H1 (cell line): ENCODE measurements around the gene TFDP1. TPM values are rescaled to one million over a fixed set of nuclear protein-coding genes. Genes with fewer than 3 reads are reported as not detected.

Source experiments
- CTCF ChIA-PET: fragments of 300-600 bp; sonication (Branson Sonifier 250); formaldehyde crosslinking; loops from one replicate; lab custom pipeline; 2021; ENCODE audit not compliant: partially characterized antibody; lab: Charles Lee
- POLR2A ChIA-PET: fragments of 300-600 bp; sonication (Branson Sonifier 250); formaldehyde crosslinking; loops from one replicate; lab custom pipeline; 2021; ENCODE audit warnings: inconsistent platforms; ENCODE audit not compliant: partially characterized antibody; lab: Charles Lee
- DNase-seq, 2 experiments: peaks; one replicate each; pipeline versions ENCODE4 v3.0.0 to v3.0.0-alpha.2; 2010 to 2022; ENCODE audit warnings: low spot score in 2 of 2, low read depth in 1 of 2, mixed read lengths in 1 of 2
- FAIRE-seq: peaks from 2 replicates; lab custom pipeline; 2011; peaks lifted over from hg19 to GRCh38; lab: Jason Lieb, UNC
- H2AFZ ChIP-seq: 2 replicates; pipeline ENCODE4 v1.8.1; 2012; ENCODE audit warnings: low read length, inconsistent platforms
- H2AK5ac ChIP-seq: 2 replicates; pipeline ENCODE4 v1.6.1; 2013; ENCODE audit warnings: low read depth, low read length
- H2BK120ac ChIP-seq: replicated peaks from 2 replicates; pipeline ENCODE3; 2013; ENCODE audit warnings: low read depth, low read length, inconsistent platforms
- H2BK12ac ChIP-seq: 2 replicates; pipeline ENCODE4 v1.6.1; 2013; ENCODE audit warnings: low read depth, low read length
- H2BK15ac ChIP-seq: 2 replicates; pipeline ENCODE4 v1.6.1; 2013; ENCODE audit warnings: low read length
- H2BK20ac ChIP-seq: 2 replicates; pipeline ENCODE4 v1.6.1; 2013; ENCODE audit warnings: low read length
- H2BK5ac ChIP-seq: 2 replicates; pipeline ENCODE4 v1.6.1; 2013; ENCODE audit warnings: low read depth, low read length
- H3K14ac ChIP-seq: 2 replicates; pipeline ENCODE4 v1.6.1; 2013; ENCODE audit warnings: inconsistent platforms; ENCODE audit not compliant: insufficient read length
- H3K18ac ChIP-seq: 2 replicates; pipeline ENCODE4 v1.6.1; 2013; ENCODE audit warnings: low read length; ENCODE audit errors: extremely low read depth
- H3K23ac ChIP-seq: 2 replicates; pipeline ENCODE4 v1.6.1; 2013; ENCODE audit warnings: inconsistent platforms; ENCODE audit not compliant: insufficient read length
- H3K23me2 ChIP-seq: 2 replicates; pipeline ENCODE4 v1.6.1; 2013; ENCODE audit warnings: low read depth, low read length
- H3K27ac ChIP-seq: 2 replicates; pipeline ENCODE4 v1.6.1; 2011; ENCODE audit warnings: low read depth, low read length, inconsistent platforms
- H3K27me3 ChIP-seq, 4 experiments: replicated peaks in 1 of 4; 1 replicate in 1 of 4; 2 replicates in 3 of 4; pipeline versions ENCODE4 v1.6.1 to v1.8.1; 2011 to 2013; ENCODE audit warnings: low read length in 3 of 4, mild to moderate bottlenecking in 3 of 4, inconsistent platforms in 2 of 4, mixed read lengths in 2 of 4, moderate library complexity in 1 of 4; ENCODE audit not compliant: control insufficient read depth in 3 of 4, insufficient read depth in 3 of 4; ENCODE audit errors: extremely low read depth in 1 of 4
- H3K36me3 ChIP-seq, 4 experiments: 2 replicates each; pipeline versions ENCODE4 v1.6.1 to v1.8.1; 2011 to 2013; ENCODE audit warnings: mild to moderate bottlenecking in 4 of 4, low read length in 3 of 4, moderate library complexity in 2 of 4, control low read depth in 1 of 4, inconsistent platforms in 1 of 4; ENCODE audit not compliant: insufficient read depth in 4 of 4, control insufficient read depth in 2 of 4
- H3K4ac ChIP-seq: replicated peaks from 2 replicates; pipeline ENCODE3; 2013; ENCODE audit warnings: low read length, low read depth, mixed read lengths, inconsistent platforms; ENCODE audit not compliant: insufficient read length
- H3K4me1 ChIP-seq, 4 experiments: replicated peaks in 1 of 4; 1 replicate in 1 of 4; 2 replicates in 3 of 4; pipeline versions ENCODE4 v1.6.1 to v1.8.1; 2011 to 2013; ENCODE audit warnings: low read length in 3 of 4, inconsistent platforms in 2 of 4, mixed read lengths in 1 of 4; ENCODE audit not compliant: insufficient read depth in 4 of 4, control insufficient read depth in 3 of 4
- H3K4me2 ChIP-seq, 2 experiments: 2 replicates each; pipeline versions ENCODE4 v1.6.1 to v1.8.1; 2011 to 2013; ENCODE audit warnings: low read depth in 2 of 2, low read length in 2 of 2, control low read depth in 1 of 2, inconsistent platforms in 1 of 2, mild to moderate bottlenecking in 1 of 2; ENCODE audit not compliant: insufficient read depth in 1 of 2
- H3K4me3 ChIP-seq, 4 experiments: fragments of 200-600, 300-600 bp in 1 of 4; sonication (generic), shearing (Covaris generic), sonication (Bioruptor Twin) in 1 of 4; 2 replicates each; pipeline versions ENCODE4 v1.5.1 to v1.8.1; 2011 to 2016; ENCODE audit warnings: low read length in 4 of 4, low read depth in 3 of 4, control low read depth in 2 of 4, inconsistent platforms in 2 of 4, mild to moderate bottlenecking in 2 of 4, mixed read lengths in 1 of 4, moderate library complexity in 1 of 4; ENCODE audit not compliant: insufficient read depth in 2 of 4; ENCODE audit errors: extremely low read depth in 1 of 4
- H3K56ac ChIP-seq: replicated peaks from 2 replicates; pipeline ENCODE3; 2013; ENCODE audit warnings: low read depth, mild to moderate bottlenecking, mixed read lengths, low read length, inconsistent platforms; ENCODE audit not compliant: insufficient read length
- H3K79me1 ChIP-seq: 2 replicates; pipeline ENCODE4 v1.6.1; 2013; ENCODE audit warnings: low read depth, low read length, control low read depth
- H3K79me2 ChIP-seq, 2 experiments: 2 replicates each; pipeline versions ENCODE4 v1.6.1 to v1.8.1; 2012 to 2013; ENCODE audit warnings: low read length in 2 of 2, mild to moderate bottlenecking in 2 of 2, inconsistent platforms in 1 of 2; ENCODE audit not compliant: insufficient read depth in 2 of 2, control insufficient read depth in 1 of 2
- H3K9ac ChIP-seq, 4 experiments: replicated peaks in 1 of 4; 1 replicate in 1 of 4; 2 replicates in 3 of 4; pipeline versions ENCODE4 v1.6.1 to v1.8.1; 2011 to 2013; ENCODE audit warnings: low read depth in 3 of 4, low read length in 3 of 4, control low read depth in 2 of 4, mild to moderate bottlenecking in 2 of 4, moderate library complexity in 2 of 4, inconsistent platforms in 1 of 4; ENCODE audit errors: extremely low read depth in 1 of 4
- H3K9me3 ChIP-seq, 2 experiments: 2 replicates each; pipeline versions ENCODE4 v1.6.1 to v1.8.1; 2012 to 2013; ENCODE audit warnings: mild to moderate bottlenecking in 2 of 2, moderate library complexity in 2 of 2, control low read depth in 1 of 2, inconsistent platforms in 1 of 2, low read depth in 1 of 2, low read length in 1 of 2, mixed read lengths in 1 of 2; ENCODE audit not compliant: insufficient read depth in 2 of 2
- H4K20me1 ChIP-seq, 2 experiments: replicated peaks in 1 of 2; 2 replicates each; pipeline versions ENCODE3 to v1.8.1; 2011 to 2013; ENCODE audit warnings: inconsistent platforms in 2 of 2, low read length in 2 of 2, mild to moderate bottlenecking in 1 of 2; ENCODE audit not compliant: insufficient read depth in 2 of 2, control insufficient read depth in 1 of 2
- H4K5ac ChIP-seq: 2 replicates; pipeline ENCODE4 v1.6.1; 2013; ENCODE audit warnings: low read length, low read depth, mixed read lengths, inconsistent platforms; ENCODE audit not compliant: insufficient read length
- H4K8ac ChIP-seq: 2 replicates; pipeline ENCODE4 v1.8.0; 2013; ENCODE audit warnings: mild to moderate bottlenecking, moderate library complexity, low read length, inconsistent platforms; ENCODE audit not compliant: insufficient read depth; ENCODE audit errors: extremely low read depth
- H4K91ac ChIP-seq: replicated peaks from 2 replicates; pipeline ENCODE3; 2013; ENCODE audit warnings: low read length, mixed read lengths, inconsistent platforms; ENCODE audit not compliant: insufficient read length
- ASH2L ChIP-seq: fragments of 200-600, 300-600 bp; sonication (generic); IDR thresholded peaks from one replicate; pipeline ENCODE4 v1.7.1; 2017; ENCODE audit warnings: low read length
- BACH1 ChIP-seq: IDR thresholded peaks from 2 replicates; pipeline ENCODE4 v1.6.1; 2012; ENCODE audit warnings: low read length, improper control_type of control experiment
- CHD2 ChIP-seq: IDR thresholded peaks from 2 replicates; pipeline ENCODE4 v1.6.1; 2012; ENCODE audit warnings: low read length, improper control_type of control experiment
- CTBP2 ChIP-seq: IDR thresholded peaks from 2 replicates; pipeline ENCODE4 v1.7.0; 2011; ENCODE audit warnings: borderline replicate concordance, mild to moderate bottlenecking, moderate library complexity, mixed read lengths, low read length; ENCODE audit not compliant: insufficient read depth, insufficient read length
- EZH2 ChIP-seq: fragments of 200-600 bp; sonication (generic); IDR thresholded peaks from 2 replicates; pipeline ENCODE4 v1.7.1; 2012; ENCODE audit warnings: low read depth, mild to moderate bottlenecking, moderate library complexity, low read length, inconsistent platforms; ENCODE audit not compliant: severe bottlenecking
- GABPA ChIP-seq: IDR thresholded peaks from 2 replicates; pipeline ENCODE4 v1.6.1; 2011; ENCODE audit warnings: mild to moderate bottlenecking, low read length, moderate library complexity, borderline replicate concordance; ENCODE audit not compliant: insufficient read depth
- KDM5A ChIP-seq: fragments of 200-600 bp; IDR thresholded peaks from 2 replicates; pipeline ENCODE4 v1.7.1; 2012; ENCODE audit warnings: mild to moderate bottlenecking, low read length, inconsistent platforms, mixed read lengths
- MAFK ChIP-seq: IDR thresholded peaks from 2 replicates; pipeline ENCODE4 v1.6.1; 2012; ENCODE audit warnings: low read depth, mild to moderate bottlenecking, improper control_type of control experiment, low read length
- POLR2A ChIP-seq, 2 experiments: IDR thresholded peaks; 1 replicate in 1 of 2; 2 replicates in 1 of 2; pipeline ENCODE4 v1.6.1; 2011; ENCODE audit warnings: low read depth in 2 of 2, low read length in 2 of 2, mild to moderate bottlenecking in 2 of 2; ENCODE audit errors: control extremely low read depth in 1 of 2
- SAP30 ChIP-seq: fragments of 300-600 bp; sonication (generic); IDR thresholded peaks from 2 replicates; pipeline ENCODE4 v1.7.1; 2012; ENCODE audit warnings: low read length, moderate library complexity, mild to moderate bottlenecking, inconsistent platforms; ENCODE audit not compliant: insufficient read depth, insufficient replicate concordance
- SIRT6 ChIP-seq: IDR thresholded peaks from one replicate; pipeline ENCODE4 v1.7.1; 2012; ENCODE audit warnings: low read length, inconsistent platforms
- SP4 ChIP-seq: IDR thresholded peaks from 2 replicates; pipeline ENCODE4 v1.6.1; 2012; ENCODE audit warnings: low read length, inconsistent platforms
- USF2 ChIP-seq: IDR thresholded peaks from 2 replicates; pipeline ENCODE4 v1.6.1; 2011; ENCODE audit warnings: low read length, improper control_type of control experiment
- WGBS, 2 experiments: shearing (Covaris generic) in 1 of 2; methylation state at CpG; one replicate each; pipeline versions ENCODE4 v1.1.6 to v1.1.7; 2013 to 2015; ENCODE audit warnings: low lambda C conversion rate in 2 of 2, mixed read lengths in 2 of 2, inconsistent platforms in 1 of 2, low coverage in 1 of 2, missing lambda C conversion rate in 1 of 2; ENCODE audit not compliant: insufficient replicate concordance in 2 of 2, insufficient coverage in 1 of 2, insufficient read length in 1 of 2; ENCODE audit errors: extremely low coverage in 1 of 2, missing lambda C conversion rate in 1 of 2; 5-methylcytosine and 5-hydroxymethylcytosine counted together
- polyA plus RNA-seq, 7 experiments: library from polyadenylated mRNA; depleted of rRNA in 3 of 7; stranded (reverse) in 5 of 7; unstranded in 2 of 7; fragments of >200 nt in 5 of 7; fragments of 200-250 nt in 2 of 7; gene quantifications; 1 replicate in 5 of 7; 2 replicates in 1 of 7; 4 replicates in 1 of 7; pipeline versions ENCODE4 v1.2.1 to v1.2.3, GENCODE V29; 2011 to 2013; ENCODE audit warnings: missing spikeins in 2 of 7, mixed read lengths in 2 of 7
- total RNA-seq: library from RNA; stranded (reverse); fragmentation: NEBNext Ultra II Directional; extraction: Animal tissue kit (Norgen Biotek cat#: 25700); gene quantifications from 2 replicates; pipeline ENCODE4 v1.2.1, GENCODE V29; 2021

The TFDP1 gene
- total and polyA plus RNA-seq, 2 of the 8 experiments (the other 6 are each of a cell fraction or from before 2014, with no cell fraction given), result 43.6 to 81.9 TPM

GRCh38 chr13:113573065-113573464, 11.5 kb upstream of the TFDP1 start:
- H3K27me3 ChIP-seq, result no peaks in the 10 kb centered on the region
- H2BK5ac ChIP-seq, result no peak overlapping the region
- no peaks in the 10 kb centered on the region for H3K79me2 ChIP-seq
- ChIA-PET CTCF (interaction anchor here (1.7 kb wide), 2 partner anchors 11 to 115 kb away, joined by 4 to 7 read pairs; no protein-coding TSS in a partner anchor), POLR2A (interaction anchor here (0.6 kb wide), 1 partner anchor 88 kb away, joined by 3 read pairs; no protein-coding TSS in a partner anchor)
- no peak overlapping the region for H4K8ac ChIP-seq
- H2BK15ac ChIP-seq, result no peak overlapping the region
- no peaks in the 10 kb centered on the region for H3K79me1 ChIP-seq
- DNase-seq (no peak), FAIRE-seq (no peak)
- no peaks in the 10 kb centered on the region for H3K36me3 ChIP-seq
- no peak overlapping the region for H4K91ac ChIP-seq
- H3K14ac ChIP-seq, result no peak overlapping the region
- no peak overlapping the region for H2AFZ ChIP-seq
- H3K27ac ChIP-seq, result no peak overlapping the region
- no peak for TF ChIP-seq SAP30
- TF ChIP-seq CTBP2, result no peak
- TF ChIP-seq KDM5A, result no peak
- TF ChIP-seq CHD2, result no peak
- no peak for TF ChIP-seq ASH2L
- TF ChIP-seq MAFK, result no peak
- no peak for TF ChIP-seq GABPA
- TF ChIP-seq EZH2, result no peak
- TF ChIP-seq SIRT6, result no peak
- TF ChIP-seq USF2, result no peak
- TF ChIP-seq POLR2A (IDR thresholded peaks at IDR 0.05; ENCODE audit: control extremely low read depth in 1 of 2, low read depth in 2 of 2, low read length in 2 of 2), result no peak
- no peak for TF ChIP-seq SP4
- no peak for TF ChIP-seq BACH1
- H4K20me1 ChIP-seq, result no peaks in the 10 kb centered on the region
- H2BK12ac ChIP-seq, result no peak overlapping the region
- no peak overlapping the region for H3K4ac ChIP-seq
- H3K9ac ChIP-seq, result no peak overlapping the region
- no peak overlapping the region for H3K18ac ChIP-seq
- H3K4me3 ChIP-seq, result no peak overlapping the region
- H3K4me1 ChIP-seq, result no peaks in the 10 kb centered on the region
- no peaks in the 10 kb centered on the region for H3K23me2 ChIP-seq
- no peak overlapping the region for H3K4me2 ChIP-seq
- no peak overlapping the region for H4K5ac ChIP-seq
- peaks cover 0 to 4% of the 10 kb centered on the region in 2 experiments; a peak in 1 of 4 replicates for H3K9me3 ChIP-seq
- WGBS, 2 experiments, result 91% methylated on average over 3 of the region's 3 CpGs; no CpG with 5 or more reads in 1 of the 2 experiments
- H3K23ac ChIP-seq, result no peak overlapping the region
- no peak overlapping the region for H2AK5ac ChIP-seq
- H2BK120ac ChIP-seq, result no peak overlapping the region
- H2BK20ac ChIP-seq, result no peak overlapping the region
- no peak overlapping the region for H3K56ac ChIP-seq
